NB4 (cell line): ENCODE measurements around the gene CACNA1B.
A peak's percentile ranks its signal among the peaks of the same experiment; 100 is the strongest.

ENCODE experiments used
- DNase-seq: peaks from one replicate; pipeline ENCODE4 v3.0.0; 2010; ENCODE audit warnings: low read depth
- H3K4me3 ChIP-seq: one replicate; pipeline ENCODE4 v1.5.1; 2011; ENCODE audit warnings: mild to moderate bottlenecking, low read depth, low read length, moderate library complexity
- MAX ChIP-seq: IDR thresholded peaks from 2 replicates; pipeline ENCODE4 v1.6.1; 2011; ENCODE audit warnings: low read depth, low read length
- MYC ChIP-seq: IDR thresholded peaks from 2 replicates; pipeline ENCODE4 v1.6.1; 2011; ENCODE audit warnings: low read depth, low read length
- POLR2A ChIP-seq: IDR thresholded peaks from 2 replicates; pipeline ENCODE4 v1.6.1; 2011; ENCODE audit warnings: mild to moderate bottlenecking; ENCODE audit not compliant: insufficient read length; ENCODE audit errors: extremely low read depth
- TF ChIP-seq, protein P1 (sequence below): IDR thresholded peaks from one replicate; pipeline ENCODE4 v1.5.1; 2012; ENCODE audit warnings: low read depth, low read length

Gene CACNA1B

DNA sequence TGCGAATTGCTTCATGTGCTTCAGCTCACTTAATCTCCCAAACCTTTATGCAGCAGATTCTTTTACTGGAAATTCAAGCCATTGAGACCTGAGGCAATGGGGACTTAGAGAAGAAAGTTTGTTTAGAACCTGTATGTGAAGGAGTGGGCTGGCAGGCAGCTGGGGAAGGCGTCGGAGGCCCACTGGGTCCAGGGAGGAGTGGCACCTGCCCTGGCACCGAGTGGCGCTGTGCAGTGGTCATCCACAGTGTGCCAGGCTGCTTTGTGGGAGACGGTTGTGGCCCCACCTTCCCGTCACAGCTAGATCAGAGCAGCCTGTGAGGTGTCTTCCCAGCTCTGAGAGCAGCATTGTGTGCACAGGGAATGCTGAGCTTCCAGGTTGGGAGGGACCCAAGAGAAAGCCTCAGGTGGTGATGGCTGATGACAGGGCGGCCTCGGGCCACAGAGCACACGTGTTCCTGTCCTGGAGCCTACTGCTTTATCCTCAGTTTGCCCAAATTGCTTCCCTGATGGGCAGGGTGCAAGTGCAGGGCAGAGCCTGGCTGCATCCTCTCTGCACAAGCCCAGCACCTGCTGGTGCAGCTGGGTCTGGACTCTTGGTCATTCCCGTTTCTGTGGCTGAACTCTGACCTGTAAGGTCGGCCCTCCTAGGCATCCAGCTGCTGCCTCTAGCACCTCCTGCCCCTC lies 175.2 kb downstream of the CACNA1B start:
- no peak overlapping the region for H3K4me3 ChIP-seq
- DNase-seq = no peak
- no peak for TF ChIP-seq POLR2A
- TF ChIP-seq, protein P1, sequence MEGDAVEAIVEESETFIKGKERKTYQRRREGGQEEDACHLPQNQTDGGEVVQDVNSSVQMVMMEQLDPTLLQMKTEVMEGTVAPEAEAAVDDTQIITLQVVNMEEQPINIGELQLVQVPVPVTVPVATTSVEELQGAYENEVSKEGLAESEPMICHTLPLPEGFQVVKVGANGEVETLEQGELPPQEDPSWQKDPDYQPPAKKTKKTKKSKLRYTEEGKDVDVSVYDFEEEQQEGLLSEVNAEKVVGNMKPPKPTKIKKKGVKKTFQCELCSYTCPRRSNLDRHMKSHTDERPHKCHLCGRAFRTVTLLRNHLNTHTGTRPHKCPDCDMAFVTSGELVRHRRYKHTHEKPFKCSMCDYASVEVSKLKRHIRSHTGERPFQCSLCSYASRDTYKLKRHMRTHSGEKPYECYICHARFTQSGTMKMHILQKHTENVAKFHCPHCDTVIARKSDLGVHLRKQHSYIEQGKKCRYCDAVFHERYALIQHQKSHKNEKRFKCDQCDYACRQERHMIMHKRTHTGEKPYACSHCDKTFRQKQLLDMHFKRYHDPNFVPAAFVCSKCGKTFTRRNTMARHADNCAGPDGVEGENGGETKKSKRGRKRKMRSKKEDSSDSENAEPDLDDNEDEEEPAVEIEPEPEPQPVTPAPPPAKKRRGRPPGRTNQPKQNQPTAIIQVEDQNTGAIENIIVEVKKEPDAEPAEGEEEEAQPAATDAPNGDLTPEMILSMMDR = no peak
- no peak for TF ChIP-seq MYC
- TF ChIP-seq MAX = no peak

- TF ChIP-seq POLR2A = no peak
- TF ChIP-seq MYC = no peak
- TF ChIP-seq, protein P1 = no peak
- no peak for TF ChIP-seq MAX
- peak; percentile 18 for DNase-seq
- H3K4me3 ChIP-seq = no peak overlapping the region
These were observed 175.8 kb downstream of the CACNA1B start for GRCh38 chr9:138053321-138053868.

DNA sequence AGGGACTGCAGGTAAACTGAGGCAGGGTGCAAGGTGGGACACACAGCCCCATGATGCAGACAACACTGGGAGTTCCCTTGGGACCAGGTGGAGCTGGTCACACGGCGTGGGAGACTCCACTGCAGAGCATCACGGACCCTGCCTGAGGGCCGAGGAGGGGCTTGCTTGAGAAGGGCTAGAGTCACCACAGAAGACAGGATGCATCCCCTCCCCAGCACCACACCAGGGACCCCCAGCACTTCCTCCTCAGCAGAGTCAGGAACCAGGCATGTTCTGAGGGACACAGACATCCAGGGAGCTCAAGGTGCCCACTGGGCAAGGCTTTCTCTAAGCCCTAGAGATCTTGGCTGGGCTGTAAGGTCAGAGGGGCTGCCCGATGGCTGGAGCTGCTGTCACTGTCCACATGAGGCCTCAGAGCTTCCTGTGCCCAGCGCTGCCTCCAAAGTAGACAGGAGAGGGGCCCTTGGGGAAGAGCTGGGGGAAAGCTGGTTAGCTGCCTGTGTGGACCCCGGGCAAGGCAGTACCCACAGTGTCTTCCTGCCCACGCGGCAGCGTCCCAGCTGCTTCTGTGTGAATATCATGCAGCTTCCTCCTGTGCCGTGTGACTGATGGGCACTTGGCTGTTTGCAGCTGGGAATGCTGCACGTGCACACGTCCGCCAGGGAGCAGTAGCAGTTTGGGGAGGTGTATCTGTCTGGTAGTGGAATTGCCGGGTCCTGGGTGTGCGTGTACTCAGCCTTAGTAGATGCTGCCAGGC lies 176.6 kb downstream of the CACNA1B start:
- DNase-seq = peak; percentile 44
- TF ChIP-seq, protein P1 = peak; percentile 27
- no peak for TF ChIP-seq MAX

GRCh38 chr9:138057726-138058125 lies 180.1 kb downstream of the CACNA1B start:
- H3K4me3 ChIP-seq = no peak overlapping the region
- no peak for DNase-seq
- TF ChIP-seq MYC = no peak
- TF ChIP-seq MAX = no peak
- TF ChIP-seq, protein P1 = no peak
- no peak for TF ChIP-seq POLR2A

More for the DNA sequence above, 176.6 kb downstream of the CACNA1B start:
- H3K4me3 ChIP-seq = no peak overlapping the region

- no peak overlapping the region for H3K4me3 ChIP-seq
- TF ChIP-seq MYC (no peak), MAX (no peak), POLR2A (no peak)
- TF ChIP-seq, protein P1 = no peak
- no peak for DNase-seq
These were observed 180.6 kb downstream of the CACNA1B start for GRCh38 chr9:138058181-138058580.
